Measurements from ENCODE around the gene RETREG2.
A peak's percentile ranks its signal among the peaks of the same experiment; 100 is the strongest.

RETREG2 gene

DNA sequence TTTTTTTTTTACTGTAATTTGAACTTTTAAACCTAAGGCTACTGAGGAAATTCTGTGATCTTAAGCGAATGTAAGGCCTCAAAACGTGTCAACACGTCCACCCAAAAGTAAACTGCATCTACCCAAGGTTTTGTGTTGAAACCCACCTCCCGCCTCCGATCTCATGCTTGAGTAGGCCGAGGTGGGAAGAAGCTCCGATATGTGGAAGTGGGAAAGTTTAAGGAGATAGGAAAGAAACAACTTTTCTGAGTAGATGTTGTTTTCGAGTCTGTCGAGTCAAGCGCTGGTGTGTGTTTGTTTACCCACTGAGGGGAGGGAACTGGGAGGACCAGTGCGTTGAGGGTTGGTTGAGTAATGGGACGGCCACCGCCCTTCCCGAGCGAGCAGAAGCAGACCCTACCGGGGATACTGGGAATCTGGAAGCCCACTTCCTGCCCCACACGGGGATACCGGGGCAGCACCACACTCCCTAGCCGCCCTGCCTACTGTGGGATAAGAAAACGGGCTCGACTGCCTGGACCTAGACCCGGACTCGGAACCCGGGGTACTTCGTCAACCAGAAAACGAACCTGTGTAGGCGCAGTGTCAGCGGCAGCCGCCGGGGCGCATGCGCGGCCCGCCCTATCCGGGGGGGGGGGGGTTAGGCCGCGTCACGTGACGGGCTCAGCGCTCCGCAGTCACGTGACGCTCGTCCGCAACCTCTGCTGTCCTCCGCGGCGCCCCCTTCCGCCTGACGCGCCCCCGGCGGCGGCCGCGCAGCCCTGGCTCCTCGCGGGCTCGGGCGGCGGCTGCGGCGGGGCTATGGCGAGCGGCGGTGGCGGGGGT is at the start of gene RETREG2:
TSS of gene RETREG2 (plus strand) at position 724 of the 825 bp plus-strand sequence. CDS start at position 802, 78 bp downstream.
- DNase-seq (ENCODE audit: extremely low read depth in 1 of 2, low read depth in 1 of 2), result peak; percentile 47 to 65

GRCh38 chr2:219128396-219128795 is 49.7 kb upstream of the RETREG2 start:
- no peak for DNase-seq (ENCODE audit: extremely low read depth in 1 of 2, low read depth in 1 of 2)

GRCh38 chr2:219129589-219129988 is 48.5 kb upstream of the RETREG2 start:
- DNase-seq (ENCODE audit: extremely low read depth in 1 of 2, low read depth in 1 of 2), result no peak

DNA sequence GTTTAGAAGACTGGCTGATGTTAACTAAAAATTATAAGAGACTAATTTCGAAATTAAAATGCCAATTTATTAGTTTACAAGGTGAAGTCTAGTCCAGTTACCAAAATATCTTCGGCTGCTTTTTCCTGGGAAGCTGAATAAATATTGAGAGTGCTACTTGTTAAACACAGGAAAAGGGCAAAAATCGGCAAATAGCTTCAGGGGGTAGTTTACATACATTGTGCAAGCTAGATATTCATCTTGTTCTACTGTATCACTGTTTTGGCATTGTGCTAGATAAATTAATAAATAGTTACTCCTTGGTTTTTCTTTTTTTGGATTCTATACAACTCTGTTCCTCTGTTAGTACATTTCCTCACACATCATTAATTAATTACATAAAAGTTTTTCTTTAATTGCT is 46.7 kb upstream of the RETREG2 start:
- DNase-seq (ENCODE audit: extremely low read depth in 1 of 2, low read depth in 1 of 2), result no peak

DNA sequence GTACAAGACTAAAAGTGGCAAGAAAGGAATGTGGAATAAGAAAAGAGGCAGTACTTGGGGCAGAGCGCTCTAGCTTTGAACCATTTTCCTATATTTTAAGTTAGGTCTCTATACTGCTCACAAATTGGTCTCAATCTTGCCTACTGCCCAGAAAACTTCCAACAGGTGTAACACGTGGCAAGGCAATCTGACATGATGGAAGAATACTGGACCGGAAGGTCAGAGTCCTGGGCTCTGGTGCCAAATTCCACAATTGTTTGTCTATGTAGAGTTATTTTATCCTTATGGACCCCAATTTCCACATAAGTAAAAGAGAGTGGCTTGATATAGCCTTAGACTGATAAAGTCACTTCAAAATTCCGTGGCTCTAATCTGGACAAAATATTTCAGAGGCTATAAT is 46.3 kb upstream of the RETREG2 start:
- DNase-seq (ENCODE audit: extremely low read depth in 1 of 2, low read depth in 1 of 2), result no peak

DNA sequence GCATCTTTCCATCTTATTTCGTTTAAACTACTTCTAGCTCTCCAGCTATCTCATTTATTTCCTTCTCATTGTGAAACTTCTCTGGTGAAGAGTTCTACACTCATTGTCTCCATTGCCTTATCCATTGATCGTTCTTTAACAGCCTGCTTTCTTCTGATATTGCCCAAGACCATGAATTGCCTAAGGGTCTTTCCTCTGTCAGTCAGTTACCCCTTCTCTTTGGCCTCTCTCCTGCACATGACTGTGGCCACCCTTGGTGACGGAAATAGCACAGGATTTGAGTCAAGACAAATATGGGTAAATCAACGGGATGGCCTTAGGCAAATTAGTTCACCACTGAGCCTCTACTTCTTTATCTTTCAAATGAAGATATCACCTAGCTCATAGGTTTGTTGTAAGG is 44.1 kb upstream of the RETREG2 start:
- no peak for DNase-seq (ENCODE audit: extremely low read depth in 1 of 2, low read depth in 1 of 2)

GRCh38 chr2:219140722-219141121 is 37.4 kb upstream of the RETREG2 start:
- DNase-seq (ENCODE audit: extremely low read depth in 1 of 2, low read depth in 1 of 2), result no peak

GRCh38 chr2:219142329-219142728 is 35.7 kb upstream of the RETREG2 start:
- DNase-seq (ENCODE audit: extremely low read depth in 1 of 2, low read depth in 1 of 2), result no peak

DNA sequence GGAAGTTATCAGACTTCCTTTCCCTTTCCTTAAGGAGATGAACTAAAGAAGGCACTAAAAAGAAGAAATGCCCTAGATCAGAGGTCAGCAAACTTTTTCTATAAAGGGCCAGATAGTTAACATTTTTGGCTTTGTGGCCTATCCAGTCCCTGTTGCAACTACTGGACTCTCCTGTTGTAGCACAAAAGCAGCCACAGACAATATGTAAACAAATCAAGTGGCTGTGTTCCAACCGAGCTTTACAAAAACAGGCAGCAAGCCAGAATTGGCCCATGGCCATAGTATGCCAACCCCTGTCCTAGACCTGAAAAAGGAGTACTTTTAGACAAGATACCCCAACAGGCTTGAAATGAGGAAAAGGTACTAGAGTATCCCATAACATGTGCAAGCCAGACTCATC is 28.4 kb upstream of the RETREG2 start:
- no peak for DNase-seq (ENCODE audit: extremely low read depth in 1 of 2, low read depth in 1 of 2)

DNA sequence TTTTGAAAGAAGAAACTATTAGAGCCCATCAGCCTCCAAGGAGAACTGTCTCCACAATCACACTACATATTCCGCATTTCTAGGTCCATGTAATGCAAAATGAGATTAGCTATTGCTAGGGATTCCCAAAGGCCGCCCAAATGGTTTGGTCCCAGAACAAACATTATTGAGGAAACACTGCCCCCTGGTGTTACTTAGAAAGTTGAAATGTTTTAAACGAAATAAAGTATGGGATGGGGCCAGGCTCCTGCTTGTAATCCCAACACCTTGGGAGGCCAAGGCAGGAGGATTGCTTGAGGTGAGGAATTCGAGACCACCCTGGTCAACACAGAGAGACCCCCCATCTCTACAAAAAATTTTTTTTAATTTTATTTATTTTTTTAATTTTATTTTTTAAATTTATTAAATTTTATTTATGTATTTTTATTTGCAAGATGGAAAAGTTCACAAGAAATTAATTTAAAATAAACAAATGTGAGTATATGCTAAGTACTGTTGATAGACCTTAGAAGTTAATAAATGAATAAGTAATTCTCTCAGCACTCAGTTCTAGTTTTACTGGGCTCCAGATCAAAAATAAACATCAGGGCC is 22.9 kb upstream of the RETREG2 start:
- DNase-seq (ENCODE audit: extremely low read depth in 1 of 2, low read depth in 1 of 2), result no peak

- DNase-seq (ENCODE audit: extremely low read depth in 1 of 2, low read depth in 1 of 2), result no peak
Observed at GRCh38 chr2:219157396-219157795, 20.7 kb upstream of the RETREG2 start.

DNA sequence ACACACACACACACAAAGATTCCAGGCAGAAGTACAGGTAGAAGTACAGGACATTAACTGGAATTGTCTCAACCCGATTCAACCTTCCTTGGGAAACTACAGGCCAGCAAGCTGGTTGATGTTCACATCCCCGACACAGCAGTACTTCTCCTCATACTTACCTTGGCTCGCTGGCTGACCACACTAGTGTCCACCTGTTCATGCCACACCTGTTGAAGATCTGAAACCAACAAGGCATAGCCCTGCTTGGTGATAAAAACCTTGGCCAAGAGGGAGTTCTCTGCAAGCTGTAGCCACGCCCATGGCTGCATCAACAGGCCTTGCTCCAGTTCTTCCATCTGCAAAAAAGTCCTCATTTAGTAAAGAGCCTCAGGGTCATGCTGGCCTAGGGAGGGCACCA is 20.1 kb upstream of the RETREG2 start:
- DNase-seq (ENCODE audit: extremely low read depth in 1 of 2, low read depth in 1 of 2), result no peak

DNA sequence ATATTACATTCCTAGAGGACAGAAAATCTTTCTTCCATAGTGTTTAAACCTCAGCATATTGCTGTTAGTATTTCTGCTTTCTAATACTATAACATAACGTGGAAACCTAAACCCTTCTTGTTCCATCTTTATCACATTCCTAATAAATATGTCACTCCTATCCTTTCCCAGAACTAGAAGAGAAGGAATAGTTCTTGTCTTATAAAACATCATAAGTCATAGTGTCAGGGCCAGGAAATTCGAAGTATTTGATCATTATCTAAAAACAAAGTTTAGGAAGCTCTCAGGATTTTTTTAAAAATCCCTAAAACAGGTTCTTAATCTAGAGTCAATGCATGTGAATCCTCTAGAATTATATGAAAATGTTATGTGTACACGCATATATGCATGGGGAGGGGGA is 19.5 kb upstream of the RETREG2 start:
- DNase-seq (ENCODE audit: extremely low read depth in 1 of 2, low read depth in 1 of 2), result no peak

DNA sequence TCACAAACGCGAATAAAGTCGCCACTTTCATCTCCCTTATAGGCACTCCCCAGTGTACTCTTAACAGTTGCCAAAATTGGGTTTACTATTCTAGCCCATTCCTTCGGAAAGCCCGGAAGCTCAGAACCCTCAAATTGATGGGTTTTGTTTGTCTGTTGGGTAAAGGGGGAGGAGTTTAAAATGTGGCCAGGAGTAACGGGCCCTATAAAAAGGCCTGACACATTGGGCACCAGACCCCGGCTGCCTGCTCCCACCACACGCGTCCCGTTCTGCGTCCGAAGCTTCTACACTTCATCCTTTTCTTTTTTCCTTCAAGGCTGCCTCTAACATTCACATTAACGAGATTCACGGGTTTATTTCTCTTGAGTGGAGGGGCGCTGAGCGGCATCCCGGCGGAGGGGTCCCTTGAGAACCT is 18.3 kb upstream of the RETREG2 start:
- no peak for DNase-seq (ENCODE audit: extremely low read depth in 1 of 2, low read depth in 1 of 2)

DNA sequence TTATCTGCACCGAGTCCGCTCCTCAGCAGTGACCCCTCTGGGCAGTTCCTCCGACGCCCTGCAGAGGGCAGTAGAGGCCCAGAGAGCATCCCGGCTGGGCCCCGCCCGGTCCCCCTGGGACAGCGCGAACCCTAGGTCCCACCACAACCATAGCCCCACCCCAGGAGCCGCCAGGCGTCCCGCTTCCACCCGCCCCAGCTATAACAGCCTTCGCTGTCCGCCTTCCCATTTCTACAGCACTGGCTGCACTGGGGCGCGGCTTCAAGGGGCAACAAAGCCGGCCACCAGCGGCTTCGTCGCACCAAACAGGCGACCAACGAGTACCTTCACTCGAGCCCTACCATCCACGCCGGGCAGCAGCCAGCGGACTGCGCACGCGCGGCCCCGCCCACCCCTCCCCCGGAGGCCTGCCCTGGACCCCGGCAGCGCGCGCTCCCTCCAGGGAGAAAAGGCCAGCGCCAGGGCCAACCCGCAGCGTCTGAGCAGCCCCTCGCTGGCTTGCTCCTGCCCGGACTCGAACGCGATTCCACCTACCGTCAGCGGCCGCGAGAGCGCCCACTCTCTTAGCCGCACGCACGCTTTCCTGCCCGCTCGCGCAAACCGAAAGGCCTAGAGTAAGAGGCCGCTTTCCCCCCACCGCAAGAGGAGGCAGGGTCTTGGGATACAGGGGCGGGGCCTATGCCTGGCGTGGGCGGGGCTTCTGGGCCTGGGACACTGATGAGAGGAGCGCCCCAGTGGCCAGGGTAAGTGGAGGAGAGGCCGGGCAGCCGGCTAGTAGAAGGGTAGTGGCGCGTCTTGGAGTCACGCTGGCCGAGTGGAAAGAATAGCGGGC is 17.7 kb upstream of the RETREG2 start, which contains the start of gene NHEJ1:
TSS of gene NHEJ1 (minus strand) at position 630 of the 832 bp plus-strand sequence. CDS start 2,453 bp downstream, outside the sequence.
- peak; percentile 75 to 84 for DNase-seq (ENCODE audit: extremely low read depth in 1 of 2, low read depth in 1 of 2)

DNA sequence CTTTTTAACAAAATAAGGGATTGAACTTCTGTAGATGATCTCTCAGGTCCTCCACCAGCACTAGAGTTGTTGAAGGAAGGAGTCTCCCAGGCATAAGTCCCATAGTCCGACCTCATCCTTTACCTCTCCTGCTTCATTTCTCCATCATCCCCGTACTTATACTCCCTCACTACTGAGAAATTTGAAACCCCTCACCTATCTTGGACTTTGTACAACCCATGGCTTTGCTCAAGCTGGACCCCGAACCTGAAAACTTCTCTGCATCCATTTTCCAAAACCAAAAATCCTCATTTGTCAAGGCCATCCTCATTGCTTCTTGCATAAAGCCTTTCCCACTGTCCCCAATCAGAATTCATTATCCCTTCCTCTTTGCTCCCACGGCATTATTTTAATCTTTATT is 17.0 kb upstream of the RETREG2 start:
- no peak for DNase-seq (ENCODE audit: extremely low read depth in 1 of 2, low read depth in 1 of 2)

GRCh38 chr2:219163156-219163555 is 14.9 kb upstream of the RETREG2 start:
- DNase-seq (ENCODE audit: extremely low read depth in 1 of 2, low read depth in 1 of 2), result no peak

GRCh38 chr2:219165058-219165911 is 12.8 kb upstream of the RETREG2 start:
- DNase-seq (ENCODE audit: extremely low read depth in 1 of 2, low read depth in 1 of 2), result no peak

GRCh38 chr2:219167997-219168396 is 10.1 kb upstream of the RETREG2 start:
- no peak for DNase-seq (ENCODE audit: extremely low read depth in 1 of 2, low read depth in 1 of 2)

- DNase-seq (ENCODE audit: extremely low read depth in 1 of 2, low read depth in 1 of 2), result no peak
Observed at GRCh38 chr2:219168526-219168925, 9.5 kb upstream of the RETREG2 start.

DNA sequence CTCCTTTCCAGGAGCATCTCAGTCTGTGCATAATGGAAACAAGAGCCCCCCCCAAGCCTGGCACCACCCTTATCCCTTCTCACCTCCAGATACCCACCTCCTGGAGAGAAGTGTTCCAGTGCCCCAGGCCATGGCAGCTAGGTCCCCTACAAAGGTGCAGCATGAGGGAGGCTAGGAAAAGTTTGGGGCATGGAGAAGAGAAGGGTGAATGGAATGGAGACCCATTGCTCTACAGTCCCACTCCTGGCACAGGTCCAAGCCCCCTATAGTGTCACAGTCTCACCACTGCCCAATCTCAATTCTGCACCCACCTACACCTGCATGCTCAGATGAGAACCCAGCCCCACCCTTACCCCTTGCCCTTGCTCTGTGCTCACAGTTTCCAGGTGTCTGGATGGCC is 9.1 kb upstream of the RETREG2 start:
- DNase-seq (ENCODE audit: extremely low read depth in 1 of 2, low read depth in 1 of 2), result no peak
